ENCODE measurements around the gene CELSR1. TPM values are rescaled to one million over a fixed set of nuclear protein-coding genes. Genes with fewer than 3 reads are reported as not detected.
A peak's percentile ranks its signal among the peaks of the same experiment; 100 is the strongest.

Gene CELSR1
- total and polyA plus RNA-seq, 2 donors (not counting 1 experiment from before 2014, with no cell fraction given), result 30.2 to 34.8 TPM

DNA sequence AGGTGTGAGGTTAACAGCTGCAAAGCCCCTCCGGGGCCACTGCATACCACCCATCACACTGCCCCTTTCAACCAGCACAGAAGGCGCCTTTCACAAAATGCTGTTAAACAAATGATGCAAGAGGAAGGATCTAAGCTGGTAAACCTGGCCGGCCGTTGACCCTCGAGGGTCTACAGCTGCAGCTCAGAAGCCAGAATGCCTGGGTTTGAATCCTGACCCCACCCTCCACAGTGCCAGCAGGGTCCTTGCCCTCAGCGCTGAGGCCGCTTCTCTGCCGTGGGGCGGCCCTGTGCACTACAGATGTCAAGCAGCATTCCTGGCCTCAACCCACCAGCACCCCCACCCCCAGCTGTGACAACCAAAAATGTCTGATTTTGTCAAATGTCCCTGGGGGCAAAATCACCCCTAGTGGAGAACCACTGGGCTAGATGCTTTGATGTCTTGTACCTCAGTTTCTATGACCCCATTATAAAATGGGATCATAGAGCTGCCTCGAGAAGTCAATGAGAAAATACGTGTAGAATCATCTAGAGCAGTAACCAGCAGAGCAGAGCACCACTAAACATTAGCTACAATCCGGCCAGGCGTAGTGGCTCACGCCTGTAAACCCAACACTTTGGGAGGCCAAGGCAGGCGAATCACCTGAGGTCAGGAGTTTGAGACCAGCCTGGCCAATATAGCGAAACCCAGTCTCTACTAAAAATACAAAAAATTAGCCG lies 77.9 kb downstream of the CELSR1 start:
- Histone ChIP-seq H3K79me2 (ENCODE audit: control insufficient read depth, insufficient read depth, low read length) (no peaks in the 10 kb centered on the region), H3K27me3 (replicated peaks in 1 of 4; ENCODE audit: control extremely low read depth in 1 of 4, control insufficient read depth in 3 of 4, insufficient read depth in 4 of 4, low read length in 3 of 4) (peaks cover 0 to 7% (median 0%) of the 10 kb centered on the region in 4 experiments), H3K27ac (ENCODE audit: low read length in 2 of 2) (no peak overlapping the region), H3K4me2 (replicated peaks; ENCODE audit: low read depth, low read length, poor library complexity, severe bottlenecking) (no peak overlapping the region), H3K4me1 (ENCODE audit: control insufficient read depth in 2 of 2, insufficient read depth in 2 of 2, low read length in 2 of 2) (no peaks in the 10 kb centered on the region), H3K9me3 (ENCODE audit: control extremely low read depth in 1 of 3, control insufficient read depth in 2 of 3, insufficient read depth in 1 of 3, low read length in 2 of 3) (no peaks in the 10 kb centered on the region), H3K9ac (ENCODE audit: low read length) (no peak overlapping the region), H4K20me1 (ENCODE audit: control insufficient read depth, insufficient read depth, low read length, poor library complexity, severe bottlenecking) (no peaks in the 10 kb centered on the region), H2AFZ (ENCODE audit: insufficient read depth, low read depth, low read length, poor library complexity, severe bottlenecking) (no peak overlapping the region), H3K4me3 (ENCODE audit: control extremely low read depth in 1 of 5, extremely low read depth in 1 of 5, insufficient read depth in 1 of 5, low read depth in 2 of 5, low read length in 4 of 5) (no peak overlapping the region), H3K36me3 (replicated peaks in 1 of 2; ENCODE audit: control extremely low read depth in 1 of 2, control insufficient read depth in 1 of 2, extremely low read depth in 1 of 2, insufficient read depth in 2 of 2, low read length in 1 of 2) (no peaks in the 10 kb centered on the region)
- ATAC-seq (ENCODE audit: low read depth), result no peak
- POLR2A ChIA-PET, result interaction anchor here (0.6 kb wide), 1 partner anchor 26 kb away, joined by 3 read pairs; no protein-coding TSS in a partner anchor
- peaks cover 5% of the 10 kb centered on the region for H3K4me1 Mint-ChIP-seq
- no peak overlapping the region for H3K4me3 Mint-ChIP-seq
- no peak overlapping the region for H3K27ac Mint-ChIP-seq
- CTCF ChIA-PET, result interaction anchor here (0.7 to 0.9 kb wide), 2 partner anchors 66 to 91 kb away, joined by 3 to 7 read pairs; no protein-coding TSS in a partner anchor
- TF ChIP-seq CTCF (IDR thresholded peaks at IDR 0.05) (no peak), EZH2 (IDR thresholded peaks at IDR 0.05; ENCODE audit: borderline replicate concordance, insufficient read depth, low read depth, low read length, poor library complexity, severe bottlenecking) (no peak)
- no peaks in the 10 kb centered on the region for H3K9me3 Mint-ChIP-seq (ENCODE audit: insufficient read depth)
- no peak for DNase-seq
- 88% methylated on average over 16 of the region's 17 CpGs for WGBS (ENCODE audit: insufficient coverage)
- peaks cover 24% of the 10 kb centered on the region for H3K27me3 Mint-ChIP-seq
- intact Hi-C loops (cut with micrococcal nuclease), result no loop called here

- intact Hi-C loops (cut with micrococcal nuclease), result no loop called here
- POLR2A ChIA-PET, result no interaction called here
- peaks cover 23% of the 10 kb centered on the region for H3K27me3 Mint-ChIP-seq
Measured at GRCh38 chr22:46458525-46458924, 78.9 kb downstream of the CELSR1 start.

More at GRCh38 chr22:46458525-46458924, 78.9 kb downstream of the CELSR1 start:
- H3K4me3 ChIP-seq (ENCODE audit: control extremely low read depth in 1 of 5, extremely low read depth in 1 of 5, insufficient read depth in 1 of 5, low read depth in 2 of 5, low read length in 4 of 5), result no peak overlapping the region
- H3K36me3 ChIP-seq (replicated peaks in 1 of 2; ENCODE audit: control extremely low read depth in 1 of 2, control insufficient read depth in 1 of 2, extremely low read depth in 1 of 2, insufficient read depth in 2 of 2, low read length in 1 of 2), result no peaks in the 10 kb centered on the region
- no peak for ATAC-seq (ENCODE audit: low read depth)
- H3K79me2 ChIP-seq (ENCODE audit: control insufficient read depth, insufficient read depth, low read length), result no peaks in the 10 kb centered on the region
- TF ChIP-seq CTCF (IDR thresholded peaks at IDR 0.05) (no peak), EZH2 (IDR thresholded peaks at IDR 0.05; ENCODE audit: borderline replicate concordance, insufficient read depth, low read depth, low read length, poor library complexity, severe bottlenecking) (no peak)
- H3K9me3 ChIP-seq (ENCODE audit: control extremely low read depth in 1 of 3, control insufficient read depth in 2 of 3, insufficient read depth in 1 of 3, low read length in 2 of 3), result no peaks in the 10 kb centered on the region
- 94% methylated on average over 6 of the region's 7 CpGs for WGBS (ENCODE audit: insufficient coverage)
- H3K4me1 Mint-ChIP-seq, result peaks cover 5% of the 10 kb centered on the region
- H3K9me3 Mint-ChIP-seq (ENCODE audit: insufficient read depth), result no peaks in the 10 kb centered on the region
- no peak overlapping the region for H3K4me2 ChIP-seq (replicated peaks; ENCODE audit: low read depth, low read length, poor library complexity, severe bottlenecking)
- H4K20me1 ChIP-seq (ENCODE audit: control insufficient read depth, insufficient read depth, low read length, poor library complexity, severe bottlenecking), result no peaks in the 10 kb centered on the region
- peak overlapping the region; percentile 42 for H3K27ac Mint-ChIP-seq
- CTCF ChIA-PET, result no interaction called here
- no peak for DNase-seq
- no peak overlapping the region for H3K4me3 Mint-ChIP-seq
- no peak overlapping the region for H3K27ac ChIP-seq (ENCODE audit: low read length in 2 of 2)
- H3K4me1 ChIP-seq (ENCODE audit: control insufficient read depth in 2 of 2, insufficient read depth in 2 of 2, low read length in 2 of 2), result no peaks in the 10 kb centered on the region
- no peak overlapping the region for H2AFZ ChIP-seq (ENCODE audit: insufficient read depth, low read depth, low read length, poor library complexity, severe bottlenecking)
- H3K9ac ChIP-seq (ENCODE audit: low read length), result no peak overlapping the region
- peaks cover 0 to 9% (median 0%) of the 10 kb centered on the region in 4 experiments for H3K27me3 ChIP-seq (replicated peaks in 1 of 4; ENCODE audit: control extremely low read depth in 1 of 4, control insufficient read depth in 3 of 4, insufficient read depth in 4 of 4, low read length in 3 of 4)
